Upper lobe of left lung (tissue), 4 donors: ENCODE results near the gene TBC1D32.

Experiments
- POLR2AphosphoS5 ChIP-seq, 2 donors: sonication (generic); formaldehyde crosslinking; IDR thresholded peaks; one replicate each; pipeline ENCODE4 v1.5.1; 2017; ENCODE audit warnings: antibody characterized with exemption in 2 of 2
- TF ChIP-seq, protein P1 (sequence below), 6 experiments: fragments of 450-650 bp in 4 of 6; fragments of 200-600 bp in 2 of 6; sonication (generic) in 2 of 6; IDR thresholded peaks; one replicate each; pipeline ENCODE4 v1.5.1; 2016 to 2019; ENCODE audit warnings: antibody characterized with exemption in 6 of 6

DNA sequence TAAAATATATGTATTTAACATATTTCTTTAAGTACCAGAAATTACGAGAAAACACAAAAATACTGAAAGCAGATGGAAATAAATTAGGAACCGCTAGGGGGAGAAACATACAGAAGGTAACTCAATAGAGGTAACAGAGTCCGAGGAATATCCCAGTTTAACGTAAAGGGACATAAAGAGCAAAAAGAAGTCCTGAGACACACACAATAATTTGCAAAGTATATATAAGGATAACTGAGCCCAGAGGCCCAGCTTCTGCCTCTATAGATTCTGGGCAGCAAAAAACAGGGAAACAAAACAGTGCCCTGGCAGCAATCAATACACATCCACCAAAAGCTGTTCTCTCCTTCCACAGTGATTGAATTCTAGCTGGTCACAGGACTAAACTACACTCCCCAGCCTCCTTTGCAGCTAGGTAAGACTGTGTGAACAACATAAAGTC lies 15.1 kb downstream of the TBC1D32 start:
- no peak for TF ChIP-seq POLR2AphosphoS5 (IDR thresholded peaks at IDR 0.05)
- TF ChIP-seq, protein P1, sequence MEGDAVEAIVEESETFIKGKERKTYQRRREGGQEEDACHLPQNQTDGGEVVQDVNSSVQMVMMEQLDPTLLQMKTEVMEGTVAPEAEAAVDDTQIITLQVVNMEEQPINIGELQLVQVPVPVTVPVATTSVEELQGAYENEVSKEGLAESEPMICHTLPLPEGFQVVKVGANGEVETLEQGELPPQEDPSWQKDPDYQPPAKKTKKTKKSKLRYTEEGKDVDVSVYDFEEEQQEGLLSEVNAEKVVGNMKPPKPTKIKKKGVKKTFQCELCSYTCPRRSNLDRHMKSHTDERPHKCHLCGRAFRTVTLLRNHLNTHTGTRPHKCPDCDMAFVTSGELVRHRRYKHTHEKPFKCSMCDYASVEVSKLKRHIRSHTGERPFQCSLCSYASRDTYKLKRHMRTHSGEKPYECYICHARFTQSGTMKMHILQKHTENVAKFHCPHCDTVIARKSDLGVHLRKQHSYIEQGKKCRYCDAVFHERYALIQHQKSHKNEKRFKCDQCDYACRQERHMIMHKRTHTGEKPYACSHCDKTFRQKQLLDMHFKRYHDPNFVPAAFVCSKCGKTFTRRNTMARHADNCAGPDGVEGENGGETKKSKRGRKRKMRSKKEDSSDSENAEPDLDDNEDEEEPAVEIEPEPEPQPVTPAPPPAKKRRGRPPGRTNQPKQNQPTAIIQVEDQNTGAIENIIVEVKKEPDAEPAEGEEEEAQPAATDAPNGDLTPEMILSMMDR (IDR thresholded peaks at IDR 0.05): peak in 2 of 6 experiments; percentile 17 to 19
